ENCODE results near the gene TMEM187. TPM values are rescaled to one million over a fixed set of nuclear protein-coding genes. Genes with fewer than 3 reads are reported as not detected.

The TMEM187 gene
- total RNA-seq, 1 donor: 5.2 TPM

DNA sequence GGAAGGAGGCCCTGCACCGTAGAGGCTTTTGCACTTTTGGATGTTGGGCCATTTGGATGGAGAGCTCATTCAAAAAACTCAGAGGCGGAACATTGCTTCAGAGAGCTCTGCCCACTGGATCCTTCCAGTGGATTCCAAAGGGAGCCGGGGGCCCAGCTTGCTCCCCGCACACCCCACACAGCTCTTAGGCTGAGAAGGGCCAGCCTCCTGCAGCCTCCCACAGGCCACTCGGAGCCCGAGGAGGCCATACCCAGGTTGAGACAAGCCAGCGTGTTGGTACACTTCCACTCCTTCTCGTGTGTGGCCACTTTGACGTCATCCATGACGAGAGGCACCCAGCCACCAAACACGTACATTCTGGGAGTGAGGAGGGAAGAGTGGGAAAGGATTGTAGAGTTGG, 11.3 kb upstream of the TMEM187 start:
- no peak overlapping the region for H3K4me3 ChIP-seq (ENCODE audit: low read depth, low read length)
- TF ChIP-seq, protein P1, sequence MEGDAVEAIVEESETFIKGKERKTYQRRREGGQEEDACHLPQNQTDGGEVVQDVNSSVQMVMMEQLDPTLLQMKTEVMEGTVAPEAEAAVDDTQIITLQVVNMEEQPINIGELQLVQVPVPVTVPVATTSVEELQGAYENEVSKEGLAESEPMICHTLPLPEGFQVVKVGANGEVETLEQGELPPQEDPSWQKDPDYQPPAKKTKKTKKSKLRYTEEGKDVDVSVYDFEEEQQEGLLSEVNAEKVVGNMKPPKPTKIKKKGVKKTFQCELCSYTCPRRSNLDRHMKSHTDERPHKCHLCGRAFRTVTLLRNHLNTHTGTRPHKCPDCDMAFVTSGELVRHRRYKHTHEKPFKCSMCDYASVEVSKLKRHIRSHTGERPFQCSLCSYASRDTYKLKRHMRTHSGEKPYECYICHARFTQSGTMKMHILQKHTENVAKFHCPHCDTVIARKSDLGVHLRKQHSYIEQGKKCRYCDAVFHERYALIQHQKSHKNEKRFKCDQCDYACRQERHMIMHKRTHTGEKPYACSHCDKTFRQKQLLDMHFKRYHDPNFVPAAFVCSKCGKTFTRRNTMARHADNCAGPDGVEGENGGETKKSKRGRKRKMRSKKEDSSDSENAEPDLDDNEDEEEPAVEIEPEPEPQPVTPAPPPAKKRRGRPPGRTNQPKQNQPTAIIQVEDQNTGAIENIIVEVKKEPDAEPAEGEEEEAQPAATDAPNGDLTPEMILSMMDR (IDR thresholded peaks at IDR 0.05; ENCODE audit: insufficient read depth, low read depth, low read length): no peak
- DNase-seq (ENCODE audit: low read depth): no peak

DNA sequence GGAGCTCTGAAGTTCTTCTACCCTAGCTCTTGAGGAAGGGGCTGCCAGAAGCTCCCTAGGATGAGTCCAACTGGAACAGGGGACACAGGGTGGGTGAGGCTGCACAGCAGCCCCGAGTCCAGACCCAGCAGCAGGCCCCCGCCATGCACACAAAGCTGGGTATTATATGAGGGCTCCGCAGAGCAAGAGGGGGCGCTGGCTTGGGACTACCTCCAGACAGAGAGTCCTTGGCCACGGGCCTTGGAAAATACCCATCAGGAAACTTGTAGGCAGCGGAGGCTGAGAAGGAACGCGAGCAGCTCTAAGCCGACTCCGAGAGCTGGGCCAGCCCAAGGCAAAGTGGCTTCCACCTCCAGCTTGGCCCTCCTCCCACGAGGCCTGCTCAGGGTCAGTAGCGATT, 9.0 kb upstream of the TMEM187 start:
- H3K4me3 ChIP-seq (ENCODE audit: low read depth, low read length): no peak overlapping the region
- TF ChIP-seq, protein P1 (IDR thresholded peaks at IDR 0.05; ENCODE audit: insufficient read depth, low read depth, low read length): no peak
- DNase-seq (ENCODE audit: low read depth): no peak

DNA sequence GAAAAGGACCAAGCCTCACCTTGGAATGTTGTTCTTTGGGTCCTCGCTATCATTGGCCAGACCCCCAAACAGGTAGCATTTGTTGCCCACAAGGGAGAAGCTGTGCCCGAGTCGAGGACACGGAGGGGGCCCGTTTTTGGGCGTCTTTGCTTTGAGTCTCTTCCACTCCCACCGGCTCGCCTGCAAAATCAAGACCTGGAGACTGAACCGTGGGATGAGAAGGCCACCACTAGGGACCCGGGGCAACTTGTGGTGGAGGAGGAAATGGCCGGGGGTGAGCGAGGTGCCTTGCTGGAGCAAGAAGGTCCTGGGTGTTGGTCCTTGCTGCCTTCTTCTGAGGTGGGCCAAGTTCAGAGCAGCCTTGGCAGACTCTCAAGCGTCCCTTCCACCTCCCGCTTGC, 8.4 kb upstream of the TMEM187 start:
- DNase-seq (ENCODE audit: low read depth): no peak
- no peak overlapping the region for H3K4me3 ChIP-seq (ENCODE audit: low read depth, low read length)
- TF ChIP-seq, protein P1 (IDR thresholded peaks at IDR 0.05; ENCODE audit: insufficient read depth, low read depth, low read length): no peak

DNA sequence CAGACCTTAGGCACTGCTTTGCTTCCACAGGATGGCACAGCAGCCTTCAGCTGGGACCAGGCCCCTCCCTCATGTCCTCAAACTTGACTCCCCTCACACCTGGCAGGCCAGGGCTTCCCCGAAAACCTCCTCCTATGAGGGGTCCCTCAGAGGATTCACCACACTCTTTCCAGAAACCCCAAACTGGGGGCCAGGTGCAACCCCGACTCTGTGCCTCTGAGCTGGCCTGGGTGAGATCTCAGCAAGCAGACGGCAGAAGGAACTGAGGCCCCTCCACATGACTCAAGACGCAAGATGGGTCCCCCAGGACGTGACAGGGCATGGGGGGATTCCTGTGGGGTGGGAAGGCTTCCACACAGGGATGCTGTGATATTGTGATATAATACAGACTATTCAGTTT, 7.1 kb upstream of the TMEM187 start:
- DNase-seq (ENCODE audit: low read depth): no peak
- no peak overlapping the region for H3K4me3 ChIP-seq (ENCODE audit: low read depth, low read length)
- TF ChIP-seq, protein P1 (IDR thresholded peaks at IDR 0.05; ENCODE audit: insufficient read depth, low read depth, low read length): no peak

DNA sequence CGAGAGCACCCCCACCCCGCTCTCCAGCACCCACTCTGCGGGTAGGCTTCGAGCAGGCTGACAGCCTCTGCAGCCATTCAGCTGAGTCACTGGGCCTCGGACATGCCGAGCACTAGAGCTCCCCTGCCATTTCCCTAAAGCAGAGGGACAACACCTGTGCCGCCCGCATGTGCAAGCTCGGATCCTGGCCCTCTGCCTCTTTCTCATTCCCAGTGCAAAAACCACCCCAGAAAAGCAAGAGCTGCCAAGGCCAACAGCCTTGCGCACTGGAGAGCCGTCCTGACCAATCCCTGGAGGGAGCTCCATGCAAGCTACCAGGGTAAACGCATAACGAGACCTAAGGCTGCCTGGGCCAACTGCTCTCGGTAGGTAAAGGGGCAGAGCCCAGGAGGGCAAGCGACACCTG, 6.3 kb upstream of the TMEM187 start:
- no peak overlapping the region for H3K4me3 ChIP-seq (ENCODE audit: low read depth, low read length)
- TF ChIP-seq, protein P1 (IDR thresholded peaks at IDR 0.05; ENCODE audit: insufficient read depth, low read depth, low read length): no peak
- no peak for DNase-seq (ENCODE audit: low read depth)

DNA sequence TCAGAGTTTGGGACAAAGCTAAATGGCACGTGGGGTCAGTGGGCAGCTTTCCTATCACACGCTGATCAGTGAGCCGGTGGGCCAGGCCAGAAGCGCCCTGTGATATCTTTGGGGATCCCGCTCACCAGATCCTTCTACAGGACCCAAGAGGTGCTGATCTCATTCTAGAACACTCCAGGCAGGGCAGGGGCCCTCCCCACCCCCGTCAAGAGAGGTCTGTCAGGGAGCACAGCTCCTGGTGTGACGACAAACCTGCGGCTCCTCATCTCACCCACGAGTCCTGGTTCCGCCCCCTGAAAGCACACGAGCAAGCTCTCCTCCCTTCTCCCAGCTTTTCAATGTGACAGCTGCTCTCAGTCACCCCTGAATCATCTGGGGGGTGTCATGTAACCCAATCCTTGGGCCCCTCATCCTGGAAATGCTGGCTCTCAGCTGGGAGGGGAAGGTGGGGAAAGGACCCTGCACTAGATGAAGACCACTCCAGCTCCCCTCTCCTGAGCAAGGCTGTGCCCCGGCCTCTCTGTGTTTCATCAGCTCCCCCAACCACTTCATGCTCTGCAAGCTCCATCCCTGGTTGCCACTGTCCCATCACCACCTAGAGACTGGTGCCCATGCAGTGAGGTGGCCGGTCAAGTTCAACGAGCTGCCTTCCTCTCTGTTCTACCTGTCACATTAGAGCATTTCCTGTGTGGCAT, 5.6 kb upstream of the TMEM187 start:
- no peak for DNase-seq (ENCODE audit: low read depth)
- no peak overlapping the region for H3K4me3 ChIP-seq (ENCODE audit: low read depth, low read length)
- TF ChIP-seq, protein P1 (IDR thresholded peaks at IDR 0.05; ENCODE audit: insufficient read depth, low read depth, low read length): no peak
